AG04449 (cell line): ENCODE data around the gene MYH16.
"Not testable (repeated sequence)": the region's sequence is repeated elsewhere in the genome, so short reads cannot be mapped to it uniquely, and the experiment has no call there.

ENCODE experiments used
- CTCF ChIA-PET: fragments of 350-600 bp; formaldehyde crosslinking; extraction: SDS; loops from one replicate; lab custom pipeline; 2021; ENCODE audit warnings: antibody characterized with exemption; lab: Yijun Ruan, JAX
- POLR2A ChIA-PET: fragments of 400-600, 350-600 bp; formaldehyde crosslinking; extraction: SDS; loops from one replicate; lab custom pipeline; 2020; ENCODE audit warnings: antibody characterized with exemption, inconsistent platforms; lab: Yijun Ruan, JAX
- DNase-seq: peaks from one replicate; pipeline ENCODE4 v3.0.0-alpha.2; 2010; ENCODE audit warnings: low read depth, low spot score
- H3K4me3 ChIP-seq: 2 replicates; pipeline ENCODE4 v1.5.1; 2011; ENCODE audit warnings: low read depth, mild to moderate bottlenecking, control low read depth, low read length
- CTCF ChIP-seq: IDR thresholded peaks from one replicate; pipeline ENCODE4 v1.5.1; 2011; ENCODE audit warnings: mild to moderate bottlenecking, moderate library complexity, low read length, control low read depth, inconsistent platforms; ENCODE audit not compliant: insufficient read depth; ENCODE audit errors: missing control alignments

The MYH16 gene

DNA sequence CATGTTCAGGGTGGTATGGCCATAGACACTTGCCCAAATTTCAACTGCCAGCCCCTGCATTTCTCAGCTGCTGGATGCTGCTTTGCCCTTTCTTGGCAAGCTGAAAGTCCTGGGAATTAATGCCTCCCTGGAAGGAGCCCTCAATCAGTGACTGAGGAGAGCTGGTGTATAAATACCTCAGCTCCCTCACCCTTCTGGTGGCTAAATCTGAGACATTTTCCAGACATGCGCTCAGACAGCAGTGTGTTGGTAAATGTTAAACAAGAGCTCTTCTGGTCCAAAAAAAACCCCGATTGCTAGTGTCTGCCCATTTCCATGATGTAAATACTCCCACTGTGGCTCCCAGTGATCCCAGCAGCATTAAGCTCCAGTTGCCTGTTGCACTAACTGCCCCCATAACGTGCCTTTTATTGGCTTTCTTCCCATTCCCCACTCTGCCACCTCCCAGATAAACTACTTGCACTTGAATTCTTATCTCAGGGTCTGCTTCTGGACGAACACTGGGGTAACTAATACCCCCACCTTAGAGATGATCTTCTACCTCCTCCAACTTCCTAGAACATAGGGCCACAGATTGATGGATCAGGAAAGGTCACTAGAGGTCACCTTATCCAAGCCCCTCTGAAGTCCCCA lies 6.7 kb upstream of the MYH16 start:
- no peak overlapping the region for H3K4me3 ChIP-seq
- DNase-seq = no peak
- ChIA-PET POLR2A (no interaction called here), CTCF (interaction anchor here (0.6 kb wide), 1 partner anchor 189 kb away, joined by 3 read pairs; no protein-coding TSS in a partner anchor)
- no peak for TF ChIP-seq CTCF

DNA sequence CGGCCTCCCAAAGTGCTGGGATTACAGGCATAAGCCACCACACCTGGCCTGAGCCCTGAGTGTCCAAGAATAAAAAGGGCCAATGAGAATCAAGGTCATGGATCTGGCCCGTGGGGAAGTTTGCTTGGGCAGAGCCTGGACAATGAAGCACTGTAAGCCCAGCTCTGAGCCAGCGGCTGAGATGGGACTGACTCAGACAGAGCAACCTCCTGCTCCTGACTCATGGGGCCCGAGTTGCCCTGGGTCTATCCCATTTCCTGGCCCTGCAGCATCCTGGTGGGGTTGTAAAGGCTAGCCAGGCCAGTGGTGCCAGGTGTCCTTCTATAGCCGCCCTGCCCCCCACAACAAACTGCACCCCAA lies 5.2 kb upstream of the MYH16 start:
- DNase-seq = peak; percentile 46

DNA sequence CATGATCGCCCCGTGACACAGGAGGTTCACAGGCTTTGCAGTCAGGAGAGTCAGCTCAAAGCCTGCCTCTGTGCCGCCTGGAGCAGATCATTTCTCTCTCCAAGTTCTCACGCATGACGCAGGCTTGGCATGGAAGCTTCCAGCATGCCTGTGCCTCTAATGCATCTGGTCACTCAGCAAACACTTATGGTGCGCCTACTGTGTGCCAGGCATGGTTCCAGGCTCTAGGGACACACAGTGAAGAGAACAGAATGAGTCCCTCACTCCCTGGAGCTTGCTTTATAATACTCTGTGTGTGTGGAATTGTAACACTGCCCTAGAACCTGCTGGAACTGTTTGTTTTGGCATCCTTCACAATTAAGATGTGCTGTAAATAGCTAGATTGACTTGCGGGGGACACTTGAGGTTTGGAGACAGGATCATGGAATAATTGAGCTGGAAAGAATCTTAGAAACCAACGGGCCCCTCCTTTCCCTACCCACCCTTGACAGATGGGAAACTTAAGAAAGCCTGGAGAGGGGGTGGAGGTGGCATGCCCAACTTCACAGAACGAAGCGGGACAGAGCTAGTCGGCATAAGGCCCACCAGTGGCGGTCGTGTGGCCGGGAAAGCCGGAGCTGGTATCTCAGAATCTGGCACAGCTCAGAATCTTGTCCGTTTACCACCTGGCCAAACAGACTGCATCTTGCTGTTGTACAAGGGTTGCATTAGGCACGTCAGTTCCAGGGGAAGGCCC lies 4.6 kb upstream of the MYH16 start:
- CTCF ChIA-PET = interaction anchor here (1.0 to 1.7 kb wide), 4 partner anchors 24 to 233 kb away, joined by 3 to 5 read pairs (median 4); no protein-coding TSS in a partner anchor
- H3K4me3 ChIP-seq = no peak overlapping the region
- POLR2A ChIA-PET = no interaction called here
- no peak for TF ChIP-seq CTCF
- no peak for DNase-seq

More for the DNA sequence above, 5.2 kb upstream of the MYH16 start:
- CTCF ChIA-PET = interaction anchor here (1.4 to 1.7 kb wide), 3 partner anchors 43 to 233 kb away, joined by 4 to 5 read pairs (median 5); no protein-coding TSS in a partner anchor
- TF ChIP-seq CTCF = no peak
- H3K4me3 ChIP-seq = no peak overlapping the region
- POLR2A ChIA-PET = no interaction called here

DNA sequence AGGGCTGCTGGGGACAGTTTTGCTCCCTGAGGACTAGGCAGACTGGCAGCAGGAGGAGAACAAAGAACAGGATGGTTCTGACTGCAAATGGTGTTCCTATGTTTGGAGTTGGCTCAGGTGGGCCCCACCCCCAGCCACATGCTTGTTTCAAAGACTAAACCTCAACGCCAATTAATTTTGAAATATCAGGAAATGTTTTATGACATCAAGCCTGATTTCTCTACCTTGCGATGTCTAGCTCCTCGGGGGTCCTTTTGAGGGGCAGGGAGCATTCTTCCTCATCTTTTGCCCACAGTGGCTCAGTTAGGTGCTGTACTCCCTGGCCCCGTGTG lies 4.1 kb upstream of the MYH16 start:
- ChIA-PET POLR2A (no interaction called here), CTCF (interaction anchor here (1.0 to 1.7 kb wide), 4 partner anchors 23 to 234 kb away, joined by 3 to 5 read pairs (median 4); no protein-coding TSS in a partner anchor)
- no peak overlapping the region for H3K4me3 ChIP-seq
- DNase-seq = no peak
- no peak for TF ChIP-seq CTCF

DNA sequence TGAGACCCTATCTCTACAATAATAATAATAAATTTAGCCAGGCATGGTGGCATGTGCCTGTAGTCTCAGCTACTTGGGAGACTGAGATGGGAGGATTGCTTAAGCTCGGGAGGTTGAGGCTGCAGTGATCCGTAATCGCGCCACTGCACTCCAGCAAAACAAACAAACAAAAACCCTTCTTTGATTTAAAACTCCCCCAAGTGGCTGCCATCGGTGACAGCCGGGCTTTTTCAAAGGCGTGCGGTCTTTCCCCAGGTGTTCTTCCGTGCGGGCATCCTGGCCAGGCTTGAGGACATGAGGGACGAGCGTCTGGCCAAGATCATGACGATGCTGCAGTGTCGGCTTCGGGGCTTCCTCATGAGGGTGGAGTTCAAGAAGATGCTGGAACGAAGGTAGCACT lies 1.9 kb upstream of the MYH16 start:
- CTCF ChIA-PET = no interaction called here
- no peak overlapping the region for H3K4me3 ChIP-seq
- no peak for DNase-seq

GRCh38 chr7:99273561-99273960 lies 922 bp downstream of the MYH16 start:
- ChIA-PET POLR2A (interaction anchor here (0.6 kb wide), 1 partner anchor 419 kb away, joined by 3 read pairs; no protein-coding TSS in a partner anchor), CTCF (interaction anchor here (1.0 to 2.2 kb wide), 4 partner anchors 9 to 40 kb away, joined by 3 to 6 read pairs (median 3); no protein-coding TSS in a partner anchor)
- not testable (repeated sequence) for DNase-seq, H3K4me3 ChIP-seq

More for the DNA sequence above, 1.9 kb upstream of the MYH16 start:
- POLR2A ChIA-PET = no interaction called here
- no peak for TF ChIP-seq CTCF

GRCh38 chr7:99274908-99275307 lies 2.3 kb downstream of the MYH16 start:
- CTCF ChIA-PET = interaction anchor here (1.0 to 2.4 kb wide), 4 partner anchors 10 to 234 kb away, joined by 3 to 8 read pairs (median 6); no protein-coding TSS in a partner anchor
- H3K4me3 ChIP-seq, POLR2A ChIA-PET, DNase-seq: not testable (repeated sequence)
